DND-41 (cell line): ENCODE results near the gene HSH2D.

Source experiments
- CTCF ChIP-seq: IDR thresholded peaks from 2 replicates; pipeline ENCODE4 v1.5.1; 2012; ENCODE audit warnings: borderline replicate concordance, low read length, moderate library complexity, mild to moderate bottlenecking; ENCODE audit not compliant: poor library complexity, severe bottlenecking; ENCODE audit errors: extremely low read depth
- EZH2 ChIP-seq: IDR thresholded peaks from 3 replicates; pipeline ENCODE4 v1.6.1; 2012; ENCODE audit warnings: borderline replicate concordance, low read depth, mild to moderate bottlenecking, moderate library complexity, low read length, inconsistent platforms; ENCODE audit not compliant: severe bottlenecking

GRCh38 chr19:16197188-16197621 is 53.7 kb downstream of the HSH2D start:
- TF ChIP-seq CTCF (no peak), EZH2 (no peak)
